Measurements from ENCODE around the gene ENDOD1. TPM values are rescaled to one million over a fixed set of nuclear protein-coding genes. Genes with fewer than 3 reads are reported as not detected.

ENDOD1 gene
- polyA plus RNA-seq, 5 donors: 22.8 to 28.5 (median 25.3) TPM

DNA sequence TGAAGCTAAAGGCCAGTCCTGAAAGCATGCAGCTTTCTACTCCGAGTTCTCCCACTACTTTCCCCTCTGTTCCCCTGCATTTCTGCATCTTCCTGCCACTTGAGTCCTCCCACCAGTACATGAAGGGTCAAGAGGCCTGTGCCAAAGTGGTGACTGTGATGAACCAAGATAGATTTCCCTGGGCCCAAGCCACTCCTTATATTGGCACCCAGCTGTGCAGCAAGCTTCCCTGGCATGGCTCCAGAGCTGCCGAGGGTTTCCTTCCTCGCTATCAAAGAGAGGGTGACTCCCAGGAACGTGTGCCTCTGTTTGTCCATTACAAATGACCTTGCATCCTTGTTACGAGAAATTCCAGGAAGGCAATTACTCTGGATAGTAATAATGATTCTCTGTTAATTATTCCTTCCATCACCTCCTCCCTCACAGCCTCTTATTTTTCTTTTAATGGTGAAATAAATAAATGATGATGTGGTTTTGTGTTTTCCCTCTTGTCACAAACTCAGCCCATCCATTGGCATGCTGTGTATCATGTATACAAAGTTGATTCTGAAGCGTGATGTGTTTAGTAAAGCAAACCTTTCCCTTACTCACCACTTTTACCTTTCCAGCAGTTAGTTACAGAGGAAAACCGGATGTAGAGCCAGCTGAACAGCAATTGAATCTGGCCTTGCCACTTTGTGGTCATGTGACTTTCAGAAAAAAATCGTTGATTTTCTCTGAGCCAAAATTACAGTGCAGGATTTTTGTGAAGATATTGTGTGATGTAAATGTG, 14.7 kb upstream of the ENDOD1 start:
- no peak for DNase-seq

DNA sequence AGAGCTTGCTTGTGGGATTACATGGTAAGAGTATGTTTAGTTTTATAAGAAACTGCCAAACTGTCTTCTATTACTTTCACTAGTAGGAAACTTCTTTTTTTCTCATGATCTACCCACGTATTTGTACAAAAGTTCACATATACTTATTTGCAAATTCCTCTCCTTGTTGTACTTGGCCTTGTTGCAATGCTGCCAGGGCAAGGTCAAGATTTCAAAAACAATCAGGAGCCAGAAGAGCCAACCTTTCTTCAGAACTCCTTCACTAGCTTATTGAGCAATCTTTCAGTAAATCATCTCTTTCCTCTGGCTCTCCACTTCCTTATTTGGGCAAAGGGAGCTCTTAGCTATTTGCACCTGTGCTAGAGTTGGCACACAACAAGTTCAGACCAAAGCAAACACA, 13.2 kb upstream of the ENDOD1 start:
- DNase-seq: peak in 1 of 2 donors; percentile 37

DNA sequence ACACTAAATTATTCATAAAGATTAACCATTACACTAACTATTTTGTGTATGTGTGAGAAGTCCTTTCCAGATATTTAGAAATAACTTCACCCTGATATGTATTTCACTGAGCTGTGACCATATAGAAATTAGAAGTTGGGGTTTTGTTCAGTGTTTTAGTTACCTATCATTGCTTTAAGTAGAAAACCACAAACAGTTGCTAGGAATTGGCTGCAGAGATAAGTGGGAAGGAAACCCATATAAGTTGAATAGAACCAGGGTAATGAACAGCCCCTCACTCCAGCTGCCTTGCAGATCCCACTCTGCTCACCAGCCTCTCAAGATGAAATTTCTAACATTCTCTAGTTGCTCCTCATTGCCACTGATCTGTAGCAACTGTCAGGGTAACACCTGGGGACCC, 12.7 kb upstream of the ENDOD1 start:
- DNase-seq: no peak

DNA sequence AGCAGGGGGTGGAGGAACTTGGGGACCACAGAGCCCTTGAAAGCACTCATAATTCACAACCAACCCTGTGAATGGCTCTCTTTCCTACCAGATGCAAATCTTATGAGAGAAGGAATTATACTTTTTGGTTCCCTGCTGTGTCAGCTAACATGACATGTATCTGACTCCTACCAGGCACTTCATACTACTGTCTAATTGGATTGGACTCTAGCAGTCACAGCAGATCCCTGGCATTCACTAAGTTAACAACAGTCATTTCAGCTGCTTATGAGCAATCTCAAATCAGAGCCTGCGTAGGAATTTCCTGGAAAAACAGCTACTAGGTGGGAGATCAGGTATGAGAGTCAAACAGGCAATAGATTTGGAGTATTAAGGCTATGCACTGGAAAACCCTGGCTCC, 11.1 kb upstream of the ENDOD1 start:
- DNase-seq: no peak

DNA sequence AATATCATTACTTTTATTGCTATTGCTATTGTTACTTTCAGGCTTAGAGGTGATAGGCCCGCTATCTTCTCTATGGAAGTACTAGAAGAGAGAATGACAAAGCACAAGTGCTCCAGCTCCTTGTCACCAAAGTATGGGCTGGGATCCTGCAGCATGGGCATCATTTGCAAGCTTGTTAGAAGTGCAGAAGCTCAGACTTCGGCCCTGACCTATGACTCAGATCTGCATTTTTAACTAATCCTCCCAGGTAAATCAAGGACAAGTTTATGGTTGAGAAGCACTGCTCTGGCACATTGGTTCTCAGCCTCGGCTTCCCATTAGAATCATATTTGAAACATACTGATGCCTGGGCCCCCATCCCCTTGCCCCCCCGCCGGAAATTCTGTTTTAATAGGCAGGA, 8.6 kb upstream of the ENDOD1 start:
- DNase-seq: no peak

DNA sequence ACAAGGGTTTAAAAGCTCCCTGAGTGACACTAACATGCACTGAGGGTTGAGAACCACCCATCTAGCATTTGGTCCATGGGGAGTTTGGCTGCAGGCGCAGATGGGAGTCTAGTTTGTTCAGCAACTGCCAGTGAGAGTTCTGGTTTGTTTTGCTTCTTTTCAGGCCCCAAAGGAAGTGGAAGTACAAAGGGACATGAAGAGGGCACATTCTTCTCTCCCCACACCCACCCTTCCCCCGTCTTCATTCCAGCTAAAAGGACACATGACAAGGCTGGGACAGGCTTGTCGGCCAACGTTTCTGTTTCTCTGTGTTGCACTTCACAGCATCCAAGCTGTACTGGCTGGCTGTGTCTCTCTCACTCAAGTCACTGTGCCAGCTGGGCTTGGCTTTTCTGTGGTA, 8.2 kb upstream of the ENDOD1 start:
- no peak for DNase-seq

DNA sequence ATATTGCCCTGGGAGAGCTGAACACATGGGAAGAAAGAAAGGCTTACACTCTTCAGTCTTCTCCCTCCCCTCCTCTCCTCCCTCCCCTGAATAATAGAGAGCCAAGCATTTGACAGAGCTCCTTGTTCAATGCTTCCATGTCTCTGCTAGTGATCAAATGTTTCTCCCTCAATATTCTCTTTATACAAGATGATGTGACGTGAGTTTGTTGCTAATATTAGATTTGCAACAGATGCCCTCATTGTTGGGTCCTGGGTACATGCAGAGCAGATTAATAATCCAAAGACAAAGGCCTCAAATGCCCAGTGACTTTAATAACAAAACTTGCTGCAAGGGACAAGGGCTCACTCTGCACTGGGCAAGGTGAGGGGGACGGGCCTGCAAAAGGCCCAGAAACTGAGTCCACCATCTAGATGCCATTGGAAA, 7.1 kb upstream of the ENDOD1 start:
- DNase-seq: no peak

DNA sequence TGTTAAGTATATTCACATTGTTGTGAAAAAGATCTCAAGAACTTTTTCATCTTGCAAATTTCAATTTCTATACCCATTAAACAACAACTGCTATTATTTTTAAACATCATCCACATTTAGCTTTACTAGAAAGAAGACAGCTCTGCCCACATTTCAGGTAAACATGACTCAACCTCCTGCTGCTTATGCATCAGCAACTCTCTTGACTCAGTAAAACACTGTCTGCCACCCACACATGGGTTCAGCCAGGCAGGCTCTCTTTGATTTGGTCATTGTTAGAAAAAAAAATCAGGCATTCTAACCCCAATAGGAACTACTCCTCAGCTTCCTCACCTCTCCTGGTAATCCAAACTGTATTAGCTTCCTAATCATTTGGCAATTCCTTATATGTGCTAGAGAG, 5.1 kb upstream of the ENDOD1 start:
- DNase-seq: no peak

DNA sequence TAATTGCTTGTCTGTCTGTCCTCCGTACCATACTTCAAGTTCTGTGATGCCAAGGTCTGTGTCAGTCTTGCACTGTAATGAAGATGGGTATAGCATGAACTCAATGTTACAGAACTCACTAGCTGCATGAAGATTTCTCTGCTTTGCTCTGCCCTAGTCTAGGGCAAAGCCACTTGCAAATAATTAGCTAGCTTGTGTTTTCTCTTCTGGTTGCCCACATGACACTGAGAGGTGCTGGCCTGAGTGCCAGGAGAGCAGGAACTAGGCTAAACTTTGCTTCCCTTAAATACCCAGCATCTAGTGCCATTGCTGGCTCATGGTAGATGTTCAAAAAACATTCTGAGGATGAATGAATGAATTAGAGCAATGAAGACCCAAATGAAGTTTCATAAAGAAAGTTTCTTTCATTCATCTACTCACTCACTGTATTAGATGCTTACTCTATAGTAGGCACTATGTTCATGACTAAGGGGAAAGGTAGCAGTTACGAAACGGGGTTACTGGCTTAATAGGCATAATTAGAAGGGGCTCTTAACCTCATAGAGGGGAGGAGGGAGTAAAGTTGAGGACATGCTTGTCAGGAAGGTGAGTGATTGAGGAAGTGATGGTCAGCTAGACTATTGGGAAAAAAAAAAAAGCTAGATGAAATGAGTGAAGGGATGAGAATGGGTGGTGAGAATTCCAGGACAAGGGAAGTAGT, 4.4 kb upstream of the ENDOD1 start:
- DNase-seq: no peak

DNA sequence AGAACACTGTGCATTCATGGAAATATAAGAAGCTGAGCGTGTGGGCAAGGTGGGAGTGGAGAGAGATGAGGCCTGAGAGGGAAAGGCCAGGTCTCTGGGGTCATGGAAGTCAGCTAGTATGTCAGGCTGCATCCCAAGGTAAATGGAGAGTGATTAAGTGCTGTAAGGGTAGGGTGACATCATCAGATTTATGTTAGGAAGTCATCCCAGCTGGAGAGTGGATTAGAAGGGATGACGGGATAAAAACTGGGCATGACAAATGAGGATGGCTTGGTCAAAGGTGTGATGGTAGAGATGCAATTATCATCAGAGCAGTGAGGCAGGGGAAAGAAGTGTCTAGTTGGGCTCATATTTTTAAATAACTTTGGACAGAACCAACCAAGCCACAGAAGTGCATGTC, 3.5 kb upstream of the ENDOD1 start:
- no peak for DNase-seq

DNA sequence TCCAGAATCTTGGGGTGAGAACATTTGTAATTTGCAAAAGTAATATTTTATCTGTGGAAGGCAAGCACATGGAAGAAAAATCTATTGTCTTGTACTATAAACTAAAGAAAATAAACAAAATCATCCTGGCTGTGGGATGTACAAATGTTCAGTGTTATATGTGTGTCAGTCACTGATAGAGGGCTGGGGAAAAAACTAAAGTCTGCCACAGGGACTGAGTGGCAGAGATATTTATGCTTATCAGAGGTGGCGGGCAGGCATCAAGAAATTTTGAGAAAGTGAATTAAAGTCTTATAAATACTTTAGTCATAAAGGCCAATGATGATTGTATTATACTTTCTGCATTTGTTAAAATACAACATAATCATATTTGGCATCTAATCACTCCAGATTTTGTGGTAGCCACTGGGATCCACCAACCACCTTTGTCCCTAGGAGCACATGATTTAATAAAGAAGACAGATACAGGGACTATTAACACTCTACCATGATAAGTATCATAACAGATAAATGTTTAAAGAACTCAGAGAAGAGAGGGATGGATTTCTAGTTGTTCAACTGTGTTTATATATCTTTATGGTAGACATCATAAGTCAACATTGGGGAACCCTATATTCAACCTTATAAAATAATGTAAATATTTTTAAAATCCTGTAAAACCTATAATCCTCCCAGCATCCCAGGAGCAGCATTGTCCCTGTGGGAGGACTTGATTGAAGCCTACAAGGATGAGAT, 2.6 kb upstream of the ENDOD1 start:
- no peak for DNase-seq

DNA sequence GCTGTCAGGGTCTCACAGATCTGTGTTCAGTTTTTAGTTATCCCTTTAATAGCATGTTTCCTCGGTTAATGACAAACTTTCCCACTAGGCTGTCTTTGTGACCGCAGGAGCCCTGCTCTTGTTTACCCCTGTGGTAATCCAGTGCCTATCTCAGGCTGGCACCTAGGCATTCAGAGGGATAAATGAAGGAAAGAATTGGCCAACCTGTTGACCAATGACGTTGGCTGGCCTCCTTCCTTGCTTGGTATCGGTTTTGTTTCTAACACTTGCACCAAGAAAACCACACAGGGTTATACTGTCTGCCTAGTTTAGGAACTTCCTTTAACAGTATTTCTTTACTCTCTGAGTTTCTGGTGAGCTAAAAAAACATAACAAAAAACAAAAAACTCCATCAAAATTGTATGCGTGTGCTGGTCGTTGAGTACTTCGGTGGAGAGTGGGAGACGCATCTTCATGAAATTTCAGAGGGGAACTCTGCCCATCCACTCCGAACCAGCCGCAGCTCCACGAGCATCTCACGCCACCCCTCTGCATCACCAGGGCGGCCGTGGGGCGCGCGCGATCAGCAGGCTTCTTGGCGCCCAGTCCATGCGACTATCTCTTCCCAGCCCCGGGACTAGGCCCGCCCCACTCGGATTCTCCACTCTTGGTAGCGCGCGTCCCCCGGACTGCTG, 563 bp upstream of the ENDOD1 start:
- no peak for DNase-seq

DNA sequence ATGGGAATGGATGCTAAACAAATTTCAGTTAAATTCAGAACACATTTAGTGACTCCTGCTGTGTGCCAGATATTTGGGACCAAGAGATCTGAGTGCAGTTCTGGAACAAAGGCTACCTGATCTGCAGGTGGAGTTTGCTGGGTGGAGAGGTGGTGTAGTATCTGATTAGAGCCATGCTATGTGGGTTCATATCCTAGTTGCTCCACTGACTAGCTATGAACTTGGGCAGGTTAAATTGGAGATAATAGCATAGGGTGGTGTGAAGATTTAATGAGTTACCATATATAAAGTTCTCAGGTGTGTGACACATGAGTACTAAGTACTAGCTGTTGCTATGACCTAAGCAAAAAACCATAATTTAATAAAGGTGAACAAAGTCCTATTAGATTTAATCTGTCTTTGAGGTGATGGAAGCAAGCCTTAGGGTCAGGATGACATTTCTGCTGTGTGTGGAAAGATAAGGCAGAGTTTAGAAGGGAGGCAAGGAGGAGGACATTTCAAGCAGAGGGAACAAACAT, 2.1 kb downstream of the ENDOD1 start:
- no peak for DNase-seq

DNA sequence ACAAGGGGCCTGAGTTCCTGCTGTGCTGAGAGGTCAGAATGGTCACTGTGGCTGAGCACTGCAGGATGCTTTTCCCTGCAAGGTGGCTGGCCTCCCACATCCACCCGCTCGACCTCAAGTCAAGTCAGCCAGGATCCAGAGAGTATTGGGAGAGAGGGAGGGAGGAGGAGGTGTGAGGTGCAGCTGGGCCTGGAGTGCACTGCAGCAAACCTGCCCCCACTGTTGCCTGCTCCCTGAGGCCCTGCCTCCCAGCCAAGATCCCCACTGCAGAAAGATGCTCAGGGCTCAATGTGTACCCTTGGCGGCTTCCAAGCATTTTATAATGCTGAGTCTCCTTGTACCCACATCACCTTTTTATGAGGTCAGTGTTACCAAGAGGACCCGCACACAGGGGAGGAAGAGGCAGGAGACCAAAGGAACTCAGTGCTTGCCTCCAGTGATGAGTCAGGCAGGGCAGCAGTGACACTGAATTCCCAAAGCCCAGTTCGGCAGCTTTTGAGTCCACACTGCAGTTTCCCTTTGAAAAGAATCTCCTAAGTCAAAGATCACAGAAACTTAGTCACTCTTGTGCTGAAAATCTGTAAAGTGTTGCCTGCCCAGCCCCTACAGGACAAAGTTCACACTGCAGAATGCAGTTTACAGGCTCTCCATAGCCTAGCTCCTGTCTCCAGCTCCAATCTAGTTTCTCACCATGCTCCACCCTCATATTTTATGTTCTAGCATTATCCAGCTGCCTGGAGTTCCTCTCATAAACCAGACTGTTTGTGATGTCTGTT, 3.1 kb downstream of the ENDOD1 start:
- DNase-seq: no peak

DNA sequence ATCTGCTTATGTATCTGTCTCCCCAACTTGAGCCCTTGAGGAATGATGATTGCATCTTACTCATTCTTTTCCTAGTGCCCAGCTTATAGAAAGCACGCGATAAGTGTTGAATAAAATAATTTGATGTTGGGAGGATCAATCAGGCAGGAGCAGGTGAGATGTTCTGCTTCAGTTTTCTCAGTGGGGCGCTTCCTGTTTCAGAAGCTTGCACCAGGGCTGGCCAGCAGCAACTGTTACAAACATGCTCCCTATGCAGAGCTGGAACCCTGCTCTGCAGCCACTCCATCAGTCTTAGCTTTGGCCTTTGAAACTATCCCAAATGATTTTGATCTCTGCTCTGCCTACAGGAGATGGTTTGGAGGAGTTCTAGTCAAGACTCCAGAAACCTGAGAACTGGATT, 3.9 kb downstream of the ENDOD1 start:
- DNase-seq: no peak

DNA sequence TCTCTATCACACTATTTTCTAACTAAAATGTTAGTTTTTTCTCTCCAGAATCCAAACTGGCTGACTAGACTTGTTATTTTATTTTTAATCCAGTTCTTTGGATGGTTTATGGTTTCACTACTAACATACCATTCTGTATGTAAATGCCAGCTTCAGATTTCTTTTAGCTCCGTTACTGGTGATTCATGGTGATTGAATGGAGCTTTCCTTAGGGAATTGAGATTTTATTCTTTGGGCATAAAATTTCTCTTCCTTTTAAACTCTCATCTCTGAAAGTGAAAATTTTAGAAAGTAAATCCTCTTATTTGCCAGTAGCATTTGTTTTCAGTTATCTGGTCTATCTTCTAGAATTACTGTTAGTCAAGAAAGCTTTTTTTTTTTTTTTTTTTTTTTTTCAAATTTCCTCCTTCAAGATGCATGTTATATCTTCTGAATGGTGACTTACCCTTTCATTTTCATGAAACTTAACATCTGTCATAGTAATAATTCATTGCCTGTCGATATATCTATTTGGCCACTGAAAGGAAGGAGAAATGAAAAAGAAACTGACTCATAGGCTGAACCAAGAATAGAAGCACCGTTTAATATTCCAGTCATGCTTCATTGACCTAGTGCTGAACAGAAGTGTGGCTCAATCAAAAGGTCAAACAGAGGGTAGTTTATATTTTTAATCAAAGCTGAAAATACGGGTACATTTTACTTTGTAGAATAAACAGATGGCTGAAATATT, 6.4 kb downstream of the ENDOD1 start:
- DNase-seq: no peak

DNA sequence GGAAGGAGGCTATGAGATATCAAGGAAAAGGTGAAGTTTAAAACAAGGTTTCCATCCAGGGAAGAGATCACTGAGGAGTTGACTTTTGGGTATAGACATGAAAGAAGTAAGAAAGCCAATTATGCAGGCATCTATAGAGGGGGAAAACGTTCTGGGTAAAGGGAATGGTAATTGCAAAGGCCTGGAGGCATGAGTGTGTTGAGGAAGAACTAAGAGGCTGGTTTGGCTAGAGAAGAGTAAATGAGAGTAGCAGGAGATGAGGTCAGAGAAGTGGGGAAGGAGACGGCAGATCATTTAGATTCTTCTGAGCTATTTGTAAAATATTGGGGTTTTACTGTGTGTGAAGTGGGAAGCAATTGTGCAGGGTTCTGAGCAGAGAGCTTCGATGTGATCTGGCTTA, 7.6 kb downstream of the ENDOD1 start:
- no peak for DNase-seq

DNA sequence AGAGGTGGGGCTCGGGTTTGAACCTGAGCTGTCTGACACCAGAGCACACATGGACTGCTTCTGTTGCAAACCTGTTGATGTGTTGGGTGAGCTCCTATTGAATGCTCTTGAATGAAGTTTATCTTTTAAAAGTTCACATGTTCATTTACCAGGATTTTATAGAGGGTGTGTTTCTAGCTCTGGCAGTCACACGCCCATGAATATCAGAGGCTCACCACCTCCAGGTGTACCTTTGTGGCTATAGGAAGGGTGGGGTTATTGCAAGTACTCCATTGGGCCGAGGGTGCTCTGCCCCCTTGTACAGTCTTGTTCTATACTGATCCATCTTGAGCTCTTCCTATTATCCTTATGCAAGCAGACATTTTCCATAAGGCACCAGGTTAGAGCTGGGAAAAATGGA, 9.2 kb downstream of the ENDOD1 start:
- DNase-seq: no peak

DNA sequence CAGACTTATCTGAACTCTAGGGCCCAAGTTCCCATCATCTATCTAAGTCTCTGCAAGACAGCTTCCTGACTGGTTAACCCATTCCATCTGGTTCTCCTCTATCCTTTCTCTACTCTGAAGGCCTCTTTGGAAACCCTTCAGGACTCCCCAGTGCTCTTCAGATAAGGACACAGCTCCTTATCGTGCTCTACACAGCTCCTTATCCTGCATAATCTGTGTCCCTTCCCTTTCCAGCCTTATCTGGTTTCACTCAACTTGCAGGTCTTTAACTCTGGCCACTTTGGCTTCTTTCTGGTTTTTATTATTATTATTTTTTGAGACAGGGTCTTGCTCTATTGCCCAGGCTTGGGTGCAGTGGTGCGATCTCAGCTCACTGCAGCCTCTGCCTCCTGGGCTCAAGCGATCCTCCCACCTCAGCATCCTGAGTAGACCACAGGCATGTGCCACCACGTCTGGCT, 10.6 kb downstream of the ENDOD1 start:
- DNase-seq: no peak

DNA sequence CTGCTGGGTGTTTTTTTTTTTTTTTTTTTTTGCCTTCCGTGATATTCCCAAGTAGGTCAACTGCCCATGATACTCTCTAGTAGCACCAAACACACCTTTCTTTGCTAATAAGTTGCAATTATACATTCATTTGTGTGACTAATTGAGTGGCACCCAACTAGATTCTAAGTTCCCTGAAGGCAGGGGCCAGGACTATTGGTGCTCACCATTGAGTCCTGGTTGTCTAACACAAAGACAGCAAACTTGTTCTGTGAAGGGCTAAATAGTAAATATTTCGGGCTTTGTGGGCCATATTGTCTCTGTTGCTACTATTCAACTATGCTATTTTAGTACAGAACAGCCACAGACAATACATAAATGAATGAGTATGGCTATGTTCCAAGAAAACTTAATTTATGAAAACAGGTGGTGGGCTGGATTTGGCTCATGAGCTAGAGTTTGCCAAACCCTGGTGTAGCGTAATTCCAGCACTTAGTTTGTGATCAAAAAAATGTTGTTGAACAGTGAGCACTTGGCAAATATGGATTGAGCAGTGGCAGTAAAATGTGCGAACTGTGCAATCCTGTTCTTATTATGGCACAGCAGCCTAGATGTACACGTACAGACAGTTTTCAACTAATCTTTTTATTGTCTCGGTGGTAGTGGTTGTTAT, 11.3 kb downstream of the ENDOD1 start:
- no peak for DNase-seq

All from right lung (tissue), 5 donors.